Motor neuron (in vitro differentiated cells): ENCODE measurements around the gene ITFG1. TPM values are rescaled to one million over a fixed set of nuclear protein-coding genes. Genes with fewer than 3 reads are reported as not detected.

ENCODE experiments used
- ATAC-seq, 8 experiments: fragments of 200-7000 bp; cut with Tn5 transposase; replicated peaks in 6 of 8; 2 replicates each; pipeline ENCODE4 v1.8.0; 2021; ENCODE audit warnings: mild to moderate bottlenecking in 8 of 8, moderate library complexity in 8 of 8
- H3K27ac ChIP-seq, 2 donors: fragments of 250-450 bp; sonication (Bioruptor Pico); 2 replicates each; pipeline ENCODE4 v1.9.0; 2021; ENCODE audit warnings: antibody characterized with exemption in 2 of 2, mild to moderate bottlenecking in 2 of 2, moderate library complexity in 1 of 2
- H3K4me1 ChIP-seq, 2 donors: fragments of 250-450 bp; sonication (Bioruptor Pico); replicated peaks in 1 of 2; 2 replicates each; pipeline ENCODE4 v1.6.1; 2021; ENCODE audit warnings: antibody characterized with exemption in 2 of 2, mild to moderate bottlenecking in 2 of 2, moderate library complexity in 1 of 2
- H3K4me3 ChIP-seq, 5 donors: fragments of 250-450 bp; sonication (Bioruptor Pico); 2 replicates each; pipeline ENCODE4 v1.9.0; 2021; ENCODE audit warnings: antibody characterized with exemption in 5 of 5, mild to moderate bottlenecking in 5 of 5, moderate library complexity in 4 of 5
- WGBS, 10 experiments: fragments of 450-650 bp; shearing (Covaris generic); methylation state at CpG; one replicate each; pipeline ENCODE4 v1.0.0; 2022; 5-methylcytosine and 5-hydroxymethylcytosine counted together
- in situ Hi-C, 9 experiments: fragments of 400-800 bp; cut with MboI; loops; one replicate each; pipeline ENCODE4 v1.15.0; 2021; ENCODE audit warnings: low sequenced_read_pairs in 9 of 9, low pct_unique_long_range_greater_than_20kb in 2 of 9; ENCODE audit not compliant: unreplicated experiment in 9 of 9
- total RNA-seq, 8 experiments: library from RNA; unstranded; fragments of 300-600 nt; gene quantifications; 2 replicates each; pipeline versions ENCODE4 v1.2.3 to v1.2.4, GENCODE V29; 2022

Gene ITFG1
- total RNA-seq, 8 experiments from 2014 or later, result 50.5 to 110 (median 67.8) TPM

DNA sequence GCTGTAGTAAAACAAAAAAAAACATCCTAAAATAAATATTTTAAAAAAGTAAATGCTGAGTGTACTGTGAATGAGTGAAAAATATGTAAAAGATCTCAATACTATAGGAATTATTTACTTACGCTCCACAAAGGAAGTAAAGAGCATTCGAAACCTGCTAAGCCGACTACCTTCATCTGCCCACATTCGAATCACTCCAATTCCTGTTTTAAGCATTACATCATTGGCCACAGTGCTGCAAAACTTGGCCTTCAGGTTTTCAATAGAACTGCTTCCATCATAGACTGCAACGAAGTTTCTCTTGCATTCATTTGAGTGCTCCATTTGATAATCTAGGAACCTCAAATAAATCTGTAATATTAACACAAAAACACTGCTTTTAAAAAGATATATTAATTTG, 351.5 kb downstream of the ITFG1 start:
- Histone ChIP-seq H3K4me1 (no peaks in the 10 kb centered on the region), H3K4me3 (no peak overlapping the region), H3K27ac (no peak overlapping the region)
- no peak for ATAC-seq
- 71 to 98% (median 90%) methylated on average over 2 to 5 of the region's 5 CpGs for WGBS, 10 experiments
- in situ Hi-C loops, result no loop called here

Other genes starting within 250 kb of the ITFG1 start
- 10 to 100 TPM; 47.8 to 76.8 (median 63.4) TPM for gene PHKB, start 268 bp upstream of the ITFG1 start, total RNA-seq